SU-DHL-6 (cell line): ENCODE data around the gene FBXL13.

Experiments used
- H2AFZ ChIP-seq: fragments of 200-600 bp; sonication (generic); 2 replicates; pipeline ENCODE4 v1.6.1; 2014; ENCODE audit warnings: low read depth, mild to moderate bottlenecking, moderate library complexity, mixed read lengths, antibody characterized with exemption, low read length; ENCODE audit not compliant: severe bottlenecking
- H3F3A ChIP-seq: fragments of 200-600 bp; shearing (Covaris generic); 2 replicates; pipeline ENCODE4 v1.6.0; 2016; ENCODE audit warnings: antibody characterized with exemption, mild to moderate bottlenecking; ENCODE audit not compliant: insufficient read depth
- H3K27ac ChIP-seq: fragments of 200-600 bp; sonication (generic); 2 replicates; pipeline ENCODE4 v1.5.1; 2016; ENCODE audit warnings: low read depth, mild to moderate bottlenecking, low read length, moderate library complexity, mixed read lengths
- H3K27me3 ChIP-seq: fragments of 200-600 bp; sonication (generic), shearing (Covaris generic); 2 replicates; pipeline ENCODE4 v1.6.0; 2014; ENCODE audit warnings: mild to moderate bottlenecking, low read length
- H3K36me3 ChIP-seq: fragments of 200-600 bp; sonication (generic); 2 replicates; pipeline ENCODE4 v1.6.1; 2014; ENCODE audit warnings: mild to moderate bottlenecking, low read length, mixed read lengths
- H3K4me2 ChIP-seq: fragments of 300-600, 200-600 bp; shearing (Covaris generic), sonication (generic); 2 replicates; pipeline ENCODE4 v1.6.0; 2014; ENCODE audit warnings: low read length, low read depth, mild to moderate bottlenecking; ENCODE audit not compliant: poor library complexity, severe bottlenecking
- H3K4me3 ChIP-seq: fragments of 200-600 bp; sonication (generic); 2 replicates; pipeline ENCODE4 v1.5.1; 2014; ENCODE audit warnings: antibody characterized with exemption, low read length, mild to moderate bottlenecking, mixed read lengths; ENCODE audit not compliant: insufficient read depth, poor library complexity, severe bottlenecking
- H3K79me2 ChIP-seq: fragments of 200-600 bp; sonication (generic); 2 replicates; pipeline ENCODE4 v1.6.1; 2014; ENCODE audit warnings: mild to moderate bottlenecking, low read length, moderate library complexity; ENCODE audit not compliant: insufficient read depth
- H3K9ac ChIP-seq: fragments of 200-600 bp; sonication (generic); 2 replicates; pipeline ENCODE4 v1.7.0; 2014; ENCODE audit warnings: mild to moderate bottlenecking, low read length
- H3K9me2 ChIP-seq: fragments of 200-600 bp; sonication (generic); replicated peaks from 2 replicates; pipeline ENCODE4 v1.6.1; 2014; ENCODE audit warnings: low read length; ENCODE audit not compliant: insufficient read depth
- H3K9me3 ChIP-seq: fragments of 200-600 bp; sonication (generic); 2 replicates; pipeline ENCODE4 v1.6.1; 2014; ENCODE audit warnings: low read length, mixed read lengths; ENCODE audit not compliant: insufficient read depth
- H4K20me1 ChIP-seq: fragments of 200-600 bp; sonication (generic); 2 replicates; pipeline ENCODE4 v1.6.1; 2014; ENCODE audit warnings: low read depth, mild to moderate bottlenecking, antibody characterized with exemption, low read length, moderate library complexity, mixed read lengths
- CTCF ChIP-seq: fragments of 200-600 bp; sonication (generic); IDR thresholded peaks from one replicate; pipeline ENCODE4 v1.5.1; 2017; ENCODE audit warnings: antibody characterized with exemption, mild to moderate bottlenecking, low read length, moderate library complexity; ENCODE audit not compliant: insufficient read depth, poor library complexity, severe bottlenecking
- EZH2phosphoT487 ChIP-seq: fragments of 200-600 bp; sonication (generic), shearing (Covaris generic); conservative IDR thresholded peaks from 2 replicates; pipeline ENCODE4 v1.6.1; 2018; ENCODE audit warnings: mild to moderate bottlenecking, antibody characterized with exemption, low read length, moderate library complexity, mixed read lengths

FBXL13 gene

GRCh38 chr7:102994567-102994966, 80.0 kb downstream of the FBXL13 start:
- H3K27ac ChIP-seq = no peak overlapping the region
- TF ChIP-seq CTCF = no peak
- no peak for TF ChIP-seq EZH2phosphoT487
- H4K20me1 ChIP-seq = no peaks in the 10 kb centered on the region

GRCh38 chr7:102993718-102994029, 80.9 kb downstream of the FBXL13 start:
- no peaks in the 10 kb centered on the region for H3K36me3 ChIP-seq
- no peak overlapping the region for H3K27ac ChIP-seq
- no peaks in the 10 kb centered on the region for H3K27me3 ChIP-seq
- H3K9me3 ChIP-seq = no peaks in the 10 kb centered on the region
- TF ChIP-seq EZH2phosphoT487 = no peak
- no peak for TF ChIP-seq CTCF
- no peaks in the 10 kb centered on the region for H4K20me1 ChIP-seq
- H3K4me3 ChIP-seq = no peak overlapping the region
- H3K9me2 ChIP-seq = no peaks in the 10 kb centered on the region
- no peak overlapping the region for H3K9ac ChIP-seq
- no peaks in the 10 kb centered on the region for H3K79me2 ChIP-seq
- no peak overlapping the region for H3K4me2 ChIP-seq
- no peaks in the 10 kb centered on the region for H3F3A ChIP-seq
- H2AFZ ChIP-seq = no peak overlapping the region

More at GRCh38 chr7:102994567-102994966, 80.0 kb downstream of the FBXL13 start:
- Histone ChIP-seq H3K4me2 (no peak overlapping the region), H2AFZ (no peak overlapping the region), H3K27me3 (no peaks in the 10 kb centered on the region), H3K9me2 (no peaks in the 10 kb centered on the region), H3K36me3 (no peaks in the 10 kb centered on the region), H3K9ac (no peak overlapping the region), H3K4me3 (no peak overlapping the region), H3K79me2 (no peaks in the 10 kb centered on the region), H3K9me3 (no peaks in the 10 kb centered on the region), H3F3A (no peaks in the 10 kb centered on the region)

GRCh38 chr7:102992938-102993717, 81.5 kb downstream of the FBXL13 start:
- no peak overlapping the region for H2AFZ ChIP-seq
- no peak overlapping the region for H3K9ac ChIP-seq

More at GRCh38 chr7:102992938-102993717, 81.5 kb downstream of the FBXL13 start:
- H3K36me3 ChIP-seq = no peaks in the 10 kb centered on the region
- no peaks in the 10 kb centered on the region for H3K9me2 ChIP-seq
- no peak overlapping the region for H3K4me2 ChIP-seq
- H3K27me3 ChIP-seq = no peaks in the 10 kb centered on the region
- no peaks in the 10 kb centered on the region for H3K79me2 ChIP-seq
- TF ChIP-seq CTCF (no peak), EZH2phosphoT487 (no peak)
- no peaks in the 10 kb centered on the region for H4K20me1 ChIP-seq
- no peak overlapping the region for H3K27ac ChIP-seq
- no peaks in the 10 kb centered on the region for H3K9me3 ChIP-seq
- no peaks in the 10 kb centered on the region for H3F3A ChIP-seq
- H3K4me3 ChIP-seq = no peak overlapping the region
